Measurements from ENCODE around the gene BCAR1.

GRCh38 chr16:75249441-75249840 is 2.0 kb downstream of the BCAR1 start:
- TF ChIP-seq, protein P1, sequence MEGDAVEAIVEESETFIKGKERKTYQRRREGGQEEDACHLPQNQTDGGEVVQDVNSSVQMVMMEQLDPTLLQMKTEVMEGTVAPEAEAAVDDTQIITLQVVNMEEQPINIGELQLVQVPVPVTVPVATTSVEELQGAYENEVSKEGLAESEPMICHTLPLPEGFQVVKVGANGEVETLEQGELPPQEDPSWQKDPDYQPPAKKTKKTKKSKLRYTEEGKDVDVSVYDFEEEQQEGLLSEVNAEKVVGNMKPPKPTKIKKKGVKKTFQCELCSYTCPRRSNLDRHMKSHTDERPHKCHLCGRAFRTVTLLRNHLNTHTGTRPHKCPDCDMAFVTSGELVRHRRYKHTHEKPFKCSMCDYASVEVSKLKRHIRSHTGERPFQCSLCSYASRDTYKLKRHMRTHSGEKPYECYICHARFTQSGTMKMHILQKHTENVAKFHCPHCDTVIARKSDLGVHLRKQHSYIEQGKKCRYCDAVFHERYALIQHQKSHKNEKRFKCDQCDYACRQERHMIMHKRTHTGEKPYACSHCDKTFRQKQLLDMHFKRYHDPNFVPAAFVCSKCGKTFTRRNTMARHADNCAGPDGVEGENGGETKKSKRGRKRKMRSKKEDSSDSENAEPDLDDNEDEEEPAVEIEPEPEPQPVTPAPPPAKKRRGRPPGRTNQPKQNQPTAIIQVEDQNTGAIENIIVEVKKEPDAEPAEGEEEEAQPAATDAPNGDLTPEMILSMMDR (IDR thresholded peaks at IDR 0.05; ENCODE audit: poor library complexity, severe bottlenecking), result no peak
- no peak for TF ChIP-seq MXI1 (conservative IDR thresholded peaks at IDR 0.05; ENCODE audit: poor library complexity, severe bottlenecking)
- no peak for TF ChIP-seq POLR2AphosphoS5 (IDR thresholded peaks at IDR 0.05)
- no peak for TF ChIP-seq TAF1 (IDR thresholded peaks at IDR 0.05; ENCODE audit: low read depth)
- no peak for TF ChIP-seq EP300 (conservative IDR thresholded peaks at IDR 0.05; ENCODE audit: poor library complexity, severe bottlenecking)

Data from neural cell (in vitro differentiated cells).